ENCODE data around the gene CCDC146.
"Not testable (repeated sequence)": the region's sequence is repeated elsewhere in the genome, so short reads cannot be mapped to it uniquely, and the experiment has no call there.

Gene CCDC146, protein sequence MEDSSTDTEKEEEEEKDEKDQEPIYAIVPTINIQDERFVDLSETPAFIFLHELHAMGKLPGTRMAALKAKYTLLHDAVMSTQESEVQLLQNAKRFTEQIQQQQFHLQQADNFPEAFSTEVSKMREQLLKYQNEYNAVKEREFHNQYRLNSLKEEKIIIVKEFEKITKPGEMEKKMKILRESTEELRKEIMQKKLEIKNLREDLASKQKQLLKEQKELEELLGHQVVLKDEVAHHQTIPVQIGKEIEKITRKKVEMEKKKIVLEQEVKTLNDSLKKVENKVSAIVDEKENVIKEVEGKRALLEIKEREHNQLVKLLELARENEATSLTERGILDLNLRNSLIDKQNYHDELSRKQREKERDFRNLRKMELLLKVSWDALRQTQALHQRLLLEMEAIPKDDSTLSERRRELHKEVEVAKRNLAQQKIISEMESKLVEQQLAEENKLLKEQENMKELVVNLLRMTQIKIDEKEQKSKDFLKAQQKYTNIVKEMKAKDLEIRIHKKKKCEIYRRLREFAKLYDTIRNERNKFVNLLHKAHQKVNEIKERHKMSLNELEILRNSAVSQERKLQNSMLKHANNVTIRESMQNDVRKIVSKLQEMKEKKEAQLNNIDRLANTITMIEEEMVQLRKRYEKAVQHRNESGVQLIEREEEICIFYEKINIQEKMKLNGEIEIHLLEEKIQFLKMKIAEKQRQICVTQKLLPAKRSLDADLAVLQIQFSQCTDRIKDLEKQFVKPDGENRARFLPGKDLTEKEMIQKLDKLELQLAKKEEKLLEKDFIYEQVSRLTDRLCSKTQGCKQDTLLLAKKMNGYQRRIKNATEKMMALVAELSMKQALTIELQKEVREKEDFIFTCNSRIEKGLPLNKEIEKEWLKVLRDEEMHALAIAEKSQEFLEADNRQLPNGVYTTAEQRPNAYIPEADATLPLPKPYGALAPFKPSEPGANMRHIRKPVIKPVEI

DNA sequence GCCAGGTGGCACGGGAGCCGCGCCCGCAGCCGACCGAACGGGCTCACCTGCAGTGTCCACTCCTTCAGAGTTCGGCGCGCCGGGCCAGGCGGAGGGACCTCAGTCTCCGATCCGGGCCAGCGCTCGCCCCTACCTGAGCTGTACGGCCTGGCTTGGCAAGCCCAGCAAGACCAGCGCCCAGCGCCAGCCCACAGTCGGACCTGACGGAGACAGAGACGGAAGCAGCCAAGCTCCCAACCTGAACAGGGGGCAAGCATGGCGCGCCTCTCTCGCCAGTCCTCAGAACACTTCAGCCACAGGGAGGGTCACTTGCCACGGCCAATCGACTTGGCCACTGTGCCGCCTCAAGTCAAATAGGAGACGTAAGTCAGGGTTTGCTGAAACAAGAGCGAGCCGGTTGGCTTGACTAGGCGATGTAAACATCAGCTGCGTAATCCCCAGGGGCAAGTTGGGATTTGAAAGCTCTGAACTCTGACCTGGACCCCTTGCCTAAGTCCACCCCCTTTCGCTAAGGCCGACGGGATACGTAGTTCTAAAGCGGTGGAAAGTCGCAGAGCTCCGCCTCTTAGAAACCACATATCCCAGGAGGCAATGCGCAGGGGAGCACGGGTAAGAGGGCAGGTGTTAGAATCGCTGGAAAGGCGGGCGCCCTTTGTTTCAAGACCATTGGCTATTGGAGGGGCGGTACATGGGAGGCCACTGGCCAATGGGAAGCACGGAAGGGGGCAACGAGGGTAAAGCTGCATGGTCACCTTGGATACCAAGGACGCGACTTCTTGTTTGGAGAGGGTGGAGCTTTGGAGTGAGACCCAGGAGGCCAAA, at the start of gene CCDC146:
Gene CCDC146, plus strand, starts transcription at position 756 of the 822 bp plus-strand sequence. CDS start 45,054 bp downstream, outside the sequence.
- peak; percentile 98 for DNase-seq

DNA sequence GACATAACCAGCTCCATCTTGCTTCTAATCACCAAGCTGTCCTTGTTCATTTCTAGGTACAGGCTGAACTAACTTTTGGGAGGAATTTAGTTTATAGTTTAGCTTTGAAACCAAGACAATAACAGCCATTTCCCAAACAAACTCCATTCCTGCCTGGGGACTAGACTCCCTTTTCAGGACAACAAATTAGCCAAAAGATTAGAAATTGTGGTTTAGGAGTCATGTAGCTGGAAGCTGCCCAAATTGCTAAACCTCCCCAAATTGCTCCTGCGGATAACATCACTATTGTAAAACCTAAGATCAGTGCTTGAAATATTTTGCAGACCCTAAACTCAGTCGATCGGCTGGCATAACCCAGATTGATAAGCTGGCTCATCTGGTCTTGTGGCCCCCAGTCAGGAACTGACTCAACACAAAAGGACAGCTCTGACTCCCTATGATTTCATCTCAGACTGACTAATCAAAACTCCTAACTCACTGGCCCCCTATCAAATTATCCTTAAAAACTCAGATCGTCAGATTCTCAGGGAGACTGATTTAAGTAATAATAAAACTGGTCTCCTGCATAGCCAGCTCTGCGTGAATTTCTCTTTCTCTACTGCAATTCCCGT, 47.5 kb upstream of the CCDC146 start:
- not testable (repeated sequence) for DNase-seq

DNA sequence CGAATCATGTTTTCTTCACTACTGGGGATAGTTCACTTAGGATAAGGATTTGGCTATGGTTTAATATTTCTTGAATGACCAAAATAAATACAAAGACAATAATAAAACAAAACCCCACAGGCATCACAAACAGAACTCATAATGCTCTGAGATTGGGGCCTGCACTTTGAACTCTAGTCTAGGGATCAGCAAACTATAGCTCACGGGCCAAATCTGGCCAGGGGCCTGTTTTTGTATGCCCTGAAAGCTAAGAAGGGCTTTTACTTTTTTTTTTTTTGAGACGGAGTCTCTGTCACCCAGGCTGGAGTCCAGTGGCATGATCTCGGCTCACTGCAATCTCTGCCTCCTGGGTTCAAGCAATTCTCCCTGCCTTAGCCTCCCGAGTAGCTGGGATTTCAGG, 45.4 kb upstream of the CCDC146 start:
- not testable (repeated sequence) for DNase-seq

DNA sequence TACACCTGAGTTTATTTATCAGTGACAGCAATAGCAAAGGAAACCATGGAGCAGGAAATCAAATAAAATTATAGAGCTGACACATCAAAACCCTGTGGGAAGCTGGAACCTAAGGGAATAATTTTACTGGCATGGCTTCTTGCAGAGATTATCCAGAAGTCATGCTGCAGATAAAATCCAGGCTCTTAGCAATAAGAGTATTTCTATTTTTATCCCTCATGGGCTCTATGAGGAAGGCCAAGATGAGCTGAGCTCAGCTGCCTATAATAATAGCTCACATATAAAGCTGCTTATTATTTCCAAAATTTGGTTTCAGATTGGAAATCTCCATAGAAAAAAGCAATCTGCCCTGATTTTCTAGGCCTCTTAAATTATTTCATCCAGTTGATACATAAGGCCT, 43.3 kb upstream of the CCDC146 start:
- DNase-seq = not testable (repeated sequence)

DNA sequence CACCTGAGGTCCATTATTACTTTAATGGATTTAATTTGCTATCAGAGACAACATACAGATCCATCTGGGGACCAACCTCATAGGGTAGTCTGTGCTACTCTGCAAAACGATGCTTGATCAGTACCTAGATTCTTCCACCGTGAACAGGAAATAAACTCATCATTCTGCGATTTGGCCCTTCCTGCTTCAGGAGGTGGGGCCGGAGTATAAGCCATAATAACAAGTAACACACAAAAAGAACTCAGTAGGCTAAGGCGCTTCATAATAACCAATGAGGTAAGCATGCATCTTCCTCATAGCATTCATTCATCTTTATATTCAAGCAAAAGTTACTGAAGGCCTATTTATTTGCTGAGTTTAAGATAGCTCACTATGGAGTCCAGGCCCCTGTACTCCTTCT, 42.8 kb upstream of the CCDC146 start:
- DNase-seq = not testable (repeated sequence)

DNA sequence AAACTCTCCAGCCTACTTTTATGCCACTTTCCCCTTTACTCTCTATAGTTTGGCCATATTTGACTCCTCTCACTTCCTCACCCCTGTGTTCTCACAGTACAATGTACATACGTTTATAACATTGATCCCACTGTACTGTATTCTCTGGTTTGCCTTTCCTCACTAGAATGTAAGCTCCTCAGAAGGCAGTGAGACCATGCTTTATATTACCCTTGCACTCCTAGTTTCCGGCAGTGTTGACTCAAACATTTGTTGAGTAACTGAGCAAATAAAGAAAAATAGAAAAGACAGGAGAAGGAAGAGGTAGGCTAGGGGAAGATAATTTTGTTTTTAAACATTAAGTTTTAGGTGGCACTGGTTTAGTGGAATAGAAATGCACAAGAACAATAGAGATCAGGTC, 42.2 kb upstream of the CCDC146 start:
- DNase-seq = not testable (repeated sequence)

DNA sequence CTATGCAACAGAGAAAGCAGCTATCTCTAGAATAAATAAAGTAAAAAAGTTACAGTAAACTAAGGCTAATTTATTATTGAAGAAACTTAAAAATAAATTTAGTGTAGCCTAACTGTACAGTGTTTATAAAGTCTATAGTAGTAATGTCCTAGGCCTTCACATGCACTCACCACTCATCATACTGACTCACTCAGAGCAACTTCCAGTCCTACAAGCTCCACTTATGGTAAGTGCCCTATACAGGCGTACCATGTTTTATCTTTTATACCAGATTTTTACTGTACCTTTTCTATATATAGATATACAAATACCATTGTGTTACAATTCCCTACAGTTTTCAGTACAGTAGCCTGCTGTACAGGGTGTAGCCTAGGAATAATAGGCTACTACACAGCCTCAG, 40.2 kb upstream of the CCDC146 start:
- DNase-seq = not testable (repeated sequence)

DNA sequence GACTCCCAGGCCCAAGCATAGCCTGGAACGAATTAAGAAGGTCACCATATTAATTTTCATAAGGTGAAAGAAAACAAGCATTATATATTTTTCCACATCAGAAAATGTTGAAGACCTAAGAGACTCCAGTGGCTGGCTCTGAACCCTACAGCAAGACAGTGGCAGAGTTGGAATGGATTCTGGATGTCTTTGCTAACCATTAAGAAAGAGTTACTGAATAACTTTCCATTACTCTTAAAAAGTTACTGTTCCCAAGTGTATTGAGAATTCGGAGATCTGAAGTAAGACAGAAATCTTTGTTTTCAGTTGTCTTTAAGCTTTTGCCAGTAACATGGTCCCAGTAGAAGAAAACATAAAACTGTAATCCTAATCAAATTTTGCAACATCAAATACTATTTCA, 30.1 kb upstream of the CCDC146 start:
- not testable (repeated sequence) for DNase-seq

DNA sequence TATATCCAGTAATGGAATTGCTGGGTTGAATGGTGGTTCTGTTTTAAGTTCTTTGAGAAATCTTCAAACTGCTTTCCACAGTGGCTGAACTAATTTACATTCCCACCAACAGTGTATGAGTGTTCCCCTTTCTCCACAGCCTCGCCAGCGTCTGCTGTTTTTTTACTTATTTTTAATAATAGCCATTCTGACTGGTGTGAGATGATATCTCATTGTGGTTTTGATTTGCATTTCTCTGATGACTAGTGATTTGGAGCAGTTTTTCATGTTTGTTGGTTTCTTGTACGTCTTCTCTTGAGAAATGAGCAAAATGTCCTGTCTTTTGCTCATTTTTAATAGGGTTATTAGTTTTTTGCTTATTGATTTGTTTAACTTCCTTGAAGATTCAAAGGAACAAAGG, 21.9 kb upstream of the CCDC146 start:
- DNase-seq = not testable (repeated sequence)

DNA sequence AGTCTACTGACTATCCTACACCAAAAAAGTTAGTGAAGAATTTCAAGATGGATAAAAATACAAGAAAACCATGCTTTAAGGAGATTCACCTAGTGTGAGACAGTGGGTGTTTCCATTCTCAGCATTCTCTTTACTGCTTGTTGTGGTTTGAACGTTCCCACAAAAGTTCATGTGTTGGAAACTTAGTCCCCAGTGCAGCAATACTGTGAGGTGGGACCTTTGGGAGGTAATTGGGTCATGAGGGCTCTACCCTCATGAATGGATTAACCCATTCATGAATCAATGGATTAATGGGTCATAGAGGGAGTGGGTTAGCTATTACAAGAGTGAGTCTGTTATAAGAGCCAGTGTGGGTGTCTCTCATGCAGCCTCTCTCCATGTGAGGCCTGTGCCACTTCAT, 21.2 kb upstream of the CCDC146 start:
- not testable (repeated sequence) for DNase-seq

DNA sequence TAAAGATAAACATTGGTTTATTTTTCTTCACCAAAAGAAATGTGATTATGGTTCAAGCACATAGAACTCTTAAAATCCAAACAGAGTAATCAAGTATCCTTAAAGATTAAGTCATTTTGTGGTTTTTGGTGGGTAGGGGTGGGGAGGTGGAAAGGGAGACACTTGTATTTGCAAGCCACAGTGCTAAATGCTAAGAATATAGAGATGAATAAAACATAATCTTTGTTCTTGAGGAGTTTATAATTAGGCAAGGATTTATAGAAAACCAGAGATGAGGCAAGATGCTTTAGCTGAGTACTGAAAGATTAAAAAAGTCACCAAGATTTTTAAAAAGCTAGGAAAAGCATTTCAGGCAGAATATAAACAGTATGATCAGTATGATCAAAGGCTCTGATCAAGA, 19.7 kb upstream of the CCDC146 start:
- not testable (repeated sequence) for DNase-seq

DNA sequence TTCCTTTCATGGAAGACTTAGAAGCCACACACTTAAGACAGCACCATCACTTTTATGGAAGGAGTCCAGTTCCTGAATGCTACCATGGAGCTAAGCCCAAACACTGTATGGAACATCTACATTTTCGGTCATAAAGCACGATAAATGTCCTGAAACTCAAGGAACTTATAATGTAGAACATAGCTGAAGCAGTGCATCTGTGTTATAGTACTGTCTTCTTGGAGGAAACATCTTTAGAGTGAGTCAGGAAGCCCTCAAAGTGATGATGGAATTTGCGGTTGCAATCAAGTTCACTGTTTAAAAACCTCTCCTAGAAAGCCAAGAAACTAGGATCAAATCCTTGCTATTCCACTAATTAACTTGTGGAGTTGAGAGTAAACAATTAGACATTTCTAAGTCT, 16.5 kb upstream of the CCDC146 start:
- DNase-seq = not testable (repeated sequence)

DNA sequence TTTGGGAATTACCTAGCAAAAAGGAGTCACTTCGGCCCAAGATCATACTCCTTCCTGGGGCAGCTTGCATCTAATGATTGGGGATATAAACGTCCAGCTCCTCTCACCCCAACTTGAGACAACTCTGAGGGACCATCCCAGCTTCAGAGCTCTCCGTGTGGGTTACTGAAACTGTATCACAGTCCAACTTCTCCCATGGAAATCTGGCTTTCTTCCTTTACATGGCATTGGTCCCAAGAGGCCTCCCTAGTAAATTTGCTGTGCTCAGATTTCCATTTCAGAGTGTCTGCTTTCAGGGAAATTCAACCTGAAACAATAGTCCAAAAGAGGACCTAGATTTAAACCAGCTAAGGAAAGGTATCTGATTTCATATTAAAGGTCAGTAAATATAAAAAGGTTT, 14.8 kb upstream of the CCDC146 start:
- DNase-seq = not testable (repeated sequence)

DNA sequence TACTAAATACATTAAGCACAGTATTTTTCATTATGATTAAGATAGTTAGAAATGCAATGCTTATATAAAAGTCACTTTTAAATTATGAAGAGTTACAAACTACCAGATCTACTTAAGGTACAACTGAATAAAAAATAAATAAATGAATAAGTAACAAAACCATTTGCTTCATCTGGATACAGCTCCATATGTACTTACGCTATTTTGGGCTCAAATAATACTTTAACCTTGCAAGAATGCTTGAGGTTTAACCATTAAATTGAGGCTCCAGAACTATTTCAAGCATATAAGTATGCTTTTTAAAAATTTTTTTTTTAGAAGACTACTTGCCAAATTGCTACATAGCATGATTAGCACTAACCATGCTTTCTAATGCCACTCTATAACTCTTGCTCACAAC, 14.1 kb upstream of the CCDC146 start:
- not testable (repeated sequence) for DNase-seq

DNA sequence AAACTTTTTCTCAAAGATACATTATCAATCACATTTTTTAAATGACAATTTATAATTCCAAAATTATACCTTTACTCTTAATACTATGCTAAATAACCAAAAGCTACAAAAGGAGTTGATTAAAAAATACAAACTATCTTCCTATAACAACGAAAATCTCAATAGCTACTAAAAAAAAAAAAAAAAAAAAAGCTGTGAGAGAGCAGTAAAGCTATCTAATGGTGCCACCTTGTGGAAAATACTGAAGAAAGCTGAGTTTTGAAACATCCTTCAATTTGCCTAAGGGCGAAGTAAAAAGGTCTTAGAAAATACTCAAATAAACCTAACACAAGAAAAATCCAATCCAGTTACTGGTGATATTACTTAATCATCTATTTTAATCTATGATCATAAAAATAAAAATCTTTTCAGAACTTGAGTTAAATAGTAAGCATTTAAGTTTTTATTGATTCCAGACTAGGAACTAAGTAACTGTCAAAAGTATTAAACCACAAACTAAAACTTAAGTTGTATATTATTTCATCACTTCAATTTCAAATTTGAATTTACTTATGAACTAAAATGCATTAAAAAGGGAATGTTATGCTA, 9.6 kb upstream of the CCDC146 start:
- peak in 1 of 2 donors; percentile 53 for DNase-seq

DNA sequence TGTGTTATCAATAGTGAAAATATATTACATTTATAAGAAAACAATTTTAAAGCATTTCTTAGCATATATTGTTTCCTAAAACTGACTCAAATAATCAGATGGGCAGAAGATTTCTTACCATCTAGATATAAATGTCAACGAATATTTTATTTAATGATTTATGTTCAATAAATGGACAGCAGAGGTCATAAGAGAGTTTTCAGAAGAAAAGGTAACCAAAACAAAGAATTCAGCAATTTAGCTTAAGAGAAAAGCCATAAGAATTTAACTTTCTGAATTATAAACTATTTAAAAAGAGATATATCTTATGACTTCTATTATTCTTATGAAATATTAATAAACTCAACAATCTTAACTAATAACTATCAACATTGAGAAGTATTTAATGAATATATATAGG, 3.1 kb downstream of the CCDC146 start:
- peak in 1 of 2 donors; percentile 46 for DNase-seq

DNA sequence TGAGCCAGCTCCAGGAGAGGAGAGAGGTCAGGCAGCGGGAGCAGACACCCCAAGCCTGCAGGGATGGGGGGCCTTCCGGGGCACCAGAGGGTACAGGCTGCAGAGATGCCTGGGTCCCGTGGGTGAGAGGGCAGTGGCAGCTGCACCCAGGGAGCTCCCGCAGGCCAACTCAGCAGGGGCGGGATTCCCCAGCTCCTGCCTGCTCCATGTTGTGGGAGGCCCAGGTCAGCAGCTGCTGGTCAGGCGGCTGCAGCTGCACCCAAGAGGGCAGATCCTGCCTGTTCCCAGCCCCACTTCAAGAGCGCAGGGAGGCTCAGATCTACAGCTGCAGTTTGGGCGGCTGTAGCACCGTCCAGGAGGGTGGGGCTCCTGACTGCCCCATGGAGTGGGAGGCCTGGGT, 4.6 kb downstream of the CCDC146 start:
- DNase-seq = not testable (repeated sequence)

DNA sequence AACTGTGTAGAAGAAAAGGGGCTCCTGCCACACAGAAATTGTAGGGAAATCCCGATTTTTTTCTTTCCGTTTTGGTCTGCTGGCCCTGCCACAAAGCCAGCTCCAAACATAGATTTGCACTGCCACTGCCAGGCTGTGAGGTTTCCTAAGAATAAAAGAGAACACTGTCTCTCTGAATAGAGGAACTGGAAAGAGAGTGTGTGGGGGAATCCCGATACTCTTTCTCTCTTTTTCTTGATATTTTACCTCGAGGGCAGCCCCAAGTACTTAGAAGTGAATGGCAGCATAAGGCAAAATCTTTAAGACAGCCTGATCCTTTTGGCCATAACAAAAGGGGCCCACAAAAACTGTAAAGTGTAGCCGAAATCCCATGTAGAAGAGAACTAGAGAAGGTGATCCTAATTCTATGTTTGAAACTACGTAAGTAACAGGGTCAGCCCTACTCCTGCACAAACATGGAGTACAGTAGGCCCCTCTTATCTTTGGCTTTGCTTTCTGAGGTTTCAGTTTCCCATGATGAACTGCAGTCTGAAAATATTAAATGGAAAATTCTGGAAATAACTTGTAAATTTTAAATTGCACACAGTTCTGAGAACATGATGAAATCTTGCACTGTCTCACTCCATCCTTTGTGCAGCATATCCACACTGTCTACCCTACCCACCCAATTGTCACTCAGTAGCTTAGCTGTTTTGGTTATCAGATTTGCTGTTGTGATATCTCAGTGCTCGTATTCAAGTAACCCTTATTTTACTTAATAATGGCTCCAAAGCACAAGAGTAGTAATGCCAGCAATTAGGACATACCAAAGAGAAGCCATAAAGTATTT, 6.4 kb downstream of the CCDC146 start:
- not testable (repeated sequence) for DNase-seq

DNA sequence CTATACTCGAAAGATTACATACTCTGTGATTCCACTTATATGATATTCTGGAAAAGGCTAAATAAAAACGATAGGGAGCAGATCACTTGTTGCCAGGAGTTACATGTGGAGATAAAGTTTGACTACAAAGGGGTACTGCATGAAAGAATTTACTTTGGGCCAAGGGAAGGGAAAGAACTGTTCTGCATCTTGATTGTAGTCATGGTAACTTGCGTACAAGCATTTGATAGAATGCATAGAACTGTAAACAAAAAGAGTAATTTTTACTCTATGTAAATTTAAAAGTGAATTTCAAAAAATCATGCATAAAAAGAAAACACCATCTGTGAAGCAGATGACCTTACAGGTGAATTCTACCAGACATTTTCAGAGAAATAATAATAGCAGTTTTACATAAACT, 9.4 kb downstream of the CCDC146 start:
- DNase-seq = not testable (repeated sequence)

DNA sequence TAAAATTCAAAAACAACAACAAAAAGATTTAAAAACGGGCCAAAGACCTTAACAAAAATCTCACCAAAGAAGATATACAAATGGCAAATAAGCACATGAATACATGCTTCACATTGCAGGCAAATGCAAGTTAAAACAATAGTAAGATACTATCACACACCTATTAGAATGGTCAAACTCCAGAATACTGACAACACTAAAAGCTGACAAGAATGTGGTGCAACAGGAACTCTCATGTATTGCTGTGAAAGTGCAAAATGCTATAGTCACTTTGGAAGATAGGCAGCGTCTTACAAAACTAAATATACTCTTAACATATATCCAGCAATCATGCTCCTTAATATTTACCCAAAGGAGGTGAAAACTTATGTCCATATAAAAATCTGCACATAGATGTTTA, 16.3 kb downstream of the CCDC146 start:
- DNase-seq = not testable (repeated sequence)

DNA sequence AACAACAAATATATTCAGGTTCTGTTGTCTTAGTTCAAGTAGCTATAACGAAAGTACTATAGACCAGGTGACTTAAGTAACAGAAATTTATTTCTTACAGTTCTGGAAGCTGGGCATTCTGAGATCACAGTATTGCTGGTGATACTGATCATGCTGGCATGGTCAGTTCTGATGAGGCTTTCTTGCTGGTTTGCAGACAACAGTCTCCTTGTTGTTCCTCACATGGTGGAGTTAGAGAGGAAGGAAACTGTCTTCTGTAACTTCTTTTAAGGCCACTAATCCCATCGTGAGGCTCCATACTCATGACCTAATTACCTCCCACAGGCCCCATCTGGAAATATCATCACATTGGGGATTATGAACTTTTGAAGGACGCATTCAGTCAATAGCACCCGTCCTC, 17.9 kb downstream of the CCDC146 start:
- not testable (repeated sequence) for DNase-seq
